ENCODE data around the gene SLC2A13.

- TF ChIP-seq POLR2A (IDR thresholded peaks at IDR 0.05) (no peak), POLR2AphosphoS5 (IDR thresholded peaks at IDR 0.05) (no peak)
- TF ChIP-seq, protein P1, sequence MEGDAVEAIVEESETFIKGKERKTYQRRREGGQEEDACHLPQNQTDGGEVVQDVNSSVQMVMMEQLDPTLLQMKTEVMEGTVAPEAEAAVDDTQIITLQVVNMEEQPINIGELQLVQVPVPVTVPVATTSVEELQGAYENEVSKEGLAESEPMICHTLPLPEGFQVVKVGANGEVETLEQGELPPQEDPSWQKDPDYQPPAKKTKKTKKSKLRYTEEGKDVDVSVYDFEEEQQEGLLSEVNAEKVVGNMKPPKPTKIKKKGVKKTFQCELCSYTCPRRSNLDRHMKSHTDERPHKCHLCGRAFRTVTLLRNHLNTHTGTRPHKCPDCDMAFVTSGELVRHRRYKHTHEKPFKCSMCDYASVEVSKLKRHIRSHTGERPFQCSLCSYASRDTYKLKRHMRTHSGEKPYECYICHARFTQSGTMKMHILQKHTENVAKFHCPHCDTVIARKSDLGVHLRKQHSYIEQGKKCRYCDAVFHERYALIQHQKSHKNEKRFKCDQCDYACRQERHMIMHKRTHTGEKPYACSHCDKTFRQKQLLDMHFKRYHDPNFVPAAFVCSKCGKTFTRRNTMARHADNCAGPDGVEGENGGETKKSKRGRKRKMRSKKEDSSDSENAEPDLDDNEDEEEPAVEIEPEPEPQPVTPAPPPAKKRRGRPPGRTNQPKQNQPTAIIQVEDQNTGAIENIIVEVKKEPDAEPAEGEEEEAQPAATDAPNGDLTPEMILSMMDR (IDR thresholded peaks at IDR 0.05): no peak
These were observed 116.4 kb downstream of the SLC2A13 start for GRCh38 chr12:39989501-39989900.
